Mucosa of gallbladder (tissue), 1 donor: Measurements from ENCODE around the gene FZD8. TPM values are rescaled to one million over a fixed set of nuclear protein-coding genes. Genes with fewer than 3 reads are reported as not detected.

Experiments used
- DNase-seq: peaks from one replicate; pipeline ENCODE4 v3.0.0-alpha.2; 2020; ENCODE audit warnings: low spot score
- total RNA-seq: library from RNA; stranded (reverse); gene quantifications from one replicate; pipeline ENCODE4 v1.2.1, GENCODE V29; 2021
- donor health status: DM: no; HTN: no; CAD: no.

Gene FZD8
- total RNA-seq, 1 donor from 2014 or later: 9.4 TPM

DNA sequence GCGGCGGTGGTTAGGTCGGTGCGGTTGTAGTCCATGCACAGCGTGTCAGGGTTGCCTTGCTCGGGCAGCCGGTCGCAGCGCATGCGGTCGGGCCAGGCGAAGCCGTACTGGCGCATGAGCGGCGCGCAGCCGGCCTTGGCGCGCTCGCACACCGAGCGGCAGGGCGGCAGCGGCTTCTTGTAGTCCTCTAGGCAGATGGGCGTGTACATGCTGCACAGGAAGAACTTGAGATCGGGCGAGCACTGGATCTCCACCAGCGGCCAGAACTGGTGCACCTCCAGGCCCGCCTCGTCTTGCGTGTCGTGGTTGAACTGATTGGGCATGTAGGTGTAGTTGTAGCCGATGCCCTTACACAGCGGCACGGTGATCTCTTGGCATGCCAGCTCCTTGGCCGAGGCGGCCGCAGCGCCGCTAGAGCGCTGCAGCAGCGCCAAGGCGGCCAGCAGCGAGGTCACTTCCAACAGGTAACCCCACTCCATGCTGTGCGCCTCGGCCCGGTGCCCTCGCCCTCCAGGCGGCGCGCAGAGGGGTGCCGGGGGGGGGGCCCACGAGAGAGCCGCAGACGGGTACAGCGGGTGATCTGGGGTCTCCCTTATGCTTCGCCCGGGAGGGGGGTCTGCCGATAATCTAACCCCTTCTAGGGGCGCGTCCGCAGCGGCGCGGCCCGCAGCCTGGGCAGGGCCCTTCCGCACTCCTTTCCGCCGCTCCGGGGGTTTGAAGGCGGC lies 983 bp downstream of the FZD8 start:
- peak; percentile 61 for DNase-seq

DNA sequence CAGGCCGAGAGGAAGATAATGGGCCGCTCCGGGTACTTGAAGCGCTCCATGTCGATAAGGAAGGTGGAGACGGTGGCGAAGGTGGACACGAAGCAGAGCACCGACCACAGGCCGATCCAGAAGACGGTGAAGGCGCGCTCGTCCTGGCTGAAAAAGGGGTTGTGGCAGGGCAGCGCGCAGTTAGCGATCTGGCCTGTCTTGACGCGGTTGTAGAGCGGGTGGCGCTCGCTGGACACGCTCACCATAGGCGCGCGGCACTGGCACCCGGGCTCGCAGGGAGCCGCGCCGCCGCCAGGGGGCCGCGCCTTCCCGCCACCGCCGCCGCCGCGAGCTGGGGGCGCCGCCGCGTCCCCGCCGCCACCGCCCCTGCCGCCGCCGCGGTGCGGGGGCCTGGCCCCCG lies 1.6 kb downstream of the FZD8 start:
- DNase-seq: peak; percentile 68

DNA sequence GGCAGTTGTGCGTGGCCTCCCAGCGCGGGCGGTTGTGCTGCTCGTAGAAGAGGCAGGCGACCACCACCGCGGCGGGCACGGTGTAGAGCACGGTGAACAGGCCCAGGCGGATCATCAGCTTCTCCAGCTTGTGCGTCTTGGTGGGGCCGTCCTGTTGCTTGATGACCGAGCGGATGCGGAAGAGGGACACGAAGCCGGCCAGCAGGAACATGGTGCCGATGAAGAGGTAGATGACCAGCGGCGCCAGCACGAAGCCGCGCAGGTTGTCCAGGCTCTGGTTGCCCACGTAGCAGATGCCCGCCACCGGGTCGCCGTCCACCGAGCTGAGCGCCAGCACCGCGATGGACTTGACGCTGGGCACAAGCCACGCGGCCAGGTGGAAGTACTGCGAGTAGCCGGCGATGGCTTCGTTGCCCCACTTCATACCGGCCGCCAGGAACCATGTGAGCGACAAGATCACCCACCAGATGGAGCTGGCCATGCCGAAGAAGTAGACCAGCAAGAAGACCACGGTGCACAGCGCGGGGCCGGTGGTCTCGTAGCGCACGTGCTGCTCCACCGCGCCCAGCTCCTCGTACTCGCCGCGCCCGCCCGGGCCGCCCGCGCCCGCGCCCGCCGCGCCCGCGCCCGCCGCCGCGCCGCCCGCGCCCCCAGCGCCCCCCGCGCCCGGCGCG lies 2.2 kb downstream of the FZD8 start:
- peak; percentile 18 for DNase-seq

DNA sequence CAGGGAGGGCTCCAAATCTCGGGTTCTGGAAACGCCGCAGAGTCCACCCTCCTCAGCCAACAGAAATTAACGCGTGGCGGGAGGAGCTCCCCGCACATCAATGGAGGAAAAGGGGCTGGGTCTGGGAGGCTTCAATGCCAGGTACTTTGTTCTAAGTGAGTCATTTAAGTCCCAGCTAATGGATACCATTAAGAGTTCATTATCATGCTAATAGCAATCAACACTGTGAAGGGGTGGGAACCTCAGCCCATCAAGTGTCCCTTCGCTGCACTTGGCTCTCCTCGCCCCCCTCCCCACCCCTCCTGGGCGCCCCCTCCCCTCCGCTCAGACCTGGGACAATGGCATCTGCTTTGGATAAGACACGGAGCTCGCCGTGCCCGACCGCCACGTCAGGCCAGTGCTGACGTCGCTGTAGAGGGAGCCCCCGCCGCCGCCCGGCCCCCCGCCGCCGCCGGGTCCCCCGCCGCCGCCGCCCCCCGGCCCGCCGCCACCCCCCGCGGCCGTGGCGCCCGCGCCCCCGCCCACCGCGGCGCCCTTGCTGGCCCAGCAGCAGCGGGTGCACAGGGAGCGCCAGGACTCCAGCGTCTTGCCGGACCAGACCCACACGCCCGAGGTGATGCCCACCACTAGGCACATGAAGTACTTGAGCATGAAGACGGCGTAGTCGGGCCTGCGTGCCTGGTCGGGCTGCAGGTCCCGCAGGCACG lies 2.9 kb downstream of the FZD8 start:
- DNase-seq: no peak

DNA sequence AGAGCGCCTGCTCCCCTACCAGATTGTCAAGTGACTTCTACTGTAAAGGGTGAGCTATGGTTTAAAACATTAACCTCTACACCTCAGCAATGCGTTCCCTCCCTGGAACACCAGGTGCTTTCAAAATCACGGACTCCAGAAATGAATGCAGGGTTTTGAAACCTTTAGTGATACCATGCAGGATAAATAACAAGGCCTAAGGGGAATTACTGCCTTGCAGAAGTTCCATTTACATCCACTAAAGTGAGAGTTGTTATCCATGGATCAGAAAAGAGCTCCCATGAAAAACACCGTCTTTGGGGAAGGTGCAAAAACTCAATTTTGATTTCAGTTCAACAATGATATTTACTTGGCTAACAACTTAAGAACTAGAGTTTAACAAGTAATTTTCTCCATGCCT lies 4.0 kb downstream of the FZD8 start:
- no peak for DNase-seq

DNA sequence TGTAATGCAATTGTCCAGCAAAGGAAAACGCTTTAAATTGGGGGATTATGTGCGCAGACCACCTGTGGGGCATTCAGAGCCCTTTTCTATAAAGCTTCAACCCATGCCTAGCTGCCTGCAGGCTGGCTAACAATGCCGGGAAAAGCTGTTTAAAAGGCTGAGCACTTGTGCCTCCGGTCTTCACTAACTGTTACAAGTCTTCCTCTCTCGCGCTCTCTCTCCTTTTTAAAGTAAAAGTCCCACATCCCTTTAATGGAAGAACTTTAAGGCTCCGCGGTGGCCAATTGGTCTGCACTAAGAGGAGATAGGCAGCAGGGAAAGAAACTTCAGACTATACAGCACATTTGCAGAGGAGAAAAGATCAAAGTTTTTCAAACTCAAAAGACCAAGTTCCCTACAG lies 4.6 kb downstream of the FZD8 start:
- DNase-seq: no peak

DNA sequence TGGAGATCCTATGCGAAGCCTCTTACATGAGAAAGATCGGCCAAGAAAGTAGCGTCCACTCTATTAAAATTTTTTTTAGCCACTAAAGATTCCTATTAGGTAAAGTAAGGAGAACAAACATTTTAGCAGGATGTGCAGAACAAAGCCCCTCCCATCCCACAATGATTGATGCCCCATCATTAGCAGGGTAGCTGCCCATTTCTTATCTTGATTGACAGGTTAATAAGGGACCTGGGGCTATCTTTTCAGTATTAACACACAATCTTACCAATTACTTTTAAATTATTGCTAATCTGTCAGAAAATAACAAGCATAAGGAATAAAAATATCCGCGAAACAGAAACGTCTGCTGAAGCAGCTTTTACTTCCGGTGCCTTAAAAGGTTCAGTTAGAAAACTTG lies 5.1 kb downstream of the FZD8 start:
- DNase-seq: no peak

DNA sequence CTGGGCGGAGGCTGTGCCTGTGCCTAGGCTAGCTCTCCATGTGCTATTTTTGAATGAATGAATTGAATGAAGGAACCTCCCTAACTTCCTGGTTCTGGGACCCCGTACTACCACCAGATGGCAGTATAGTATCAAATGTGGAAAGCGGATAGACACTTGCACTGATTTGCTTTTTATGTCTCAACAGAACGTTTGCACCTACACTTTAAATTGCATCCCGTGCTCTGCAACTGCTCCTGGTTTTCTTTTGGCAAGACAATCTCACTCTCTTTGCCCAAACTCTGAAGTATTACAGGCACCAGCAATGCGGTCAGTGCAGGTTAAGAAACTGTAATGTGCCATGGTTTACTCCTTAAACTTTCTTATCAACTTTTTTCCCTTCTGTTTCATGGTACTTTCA lies 6.5 kb downstream of the FZD8 start:
- DNase-seq: peak; percentile 46

DNA sequence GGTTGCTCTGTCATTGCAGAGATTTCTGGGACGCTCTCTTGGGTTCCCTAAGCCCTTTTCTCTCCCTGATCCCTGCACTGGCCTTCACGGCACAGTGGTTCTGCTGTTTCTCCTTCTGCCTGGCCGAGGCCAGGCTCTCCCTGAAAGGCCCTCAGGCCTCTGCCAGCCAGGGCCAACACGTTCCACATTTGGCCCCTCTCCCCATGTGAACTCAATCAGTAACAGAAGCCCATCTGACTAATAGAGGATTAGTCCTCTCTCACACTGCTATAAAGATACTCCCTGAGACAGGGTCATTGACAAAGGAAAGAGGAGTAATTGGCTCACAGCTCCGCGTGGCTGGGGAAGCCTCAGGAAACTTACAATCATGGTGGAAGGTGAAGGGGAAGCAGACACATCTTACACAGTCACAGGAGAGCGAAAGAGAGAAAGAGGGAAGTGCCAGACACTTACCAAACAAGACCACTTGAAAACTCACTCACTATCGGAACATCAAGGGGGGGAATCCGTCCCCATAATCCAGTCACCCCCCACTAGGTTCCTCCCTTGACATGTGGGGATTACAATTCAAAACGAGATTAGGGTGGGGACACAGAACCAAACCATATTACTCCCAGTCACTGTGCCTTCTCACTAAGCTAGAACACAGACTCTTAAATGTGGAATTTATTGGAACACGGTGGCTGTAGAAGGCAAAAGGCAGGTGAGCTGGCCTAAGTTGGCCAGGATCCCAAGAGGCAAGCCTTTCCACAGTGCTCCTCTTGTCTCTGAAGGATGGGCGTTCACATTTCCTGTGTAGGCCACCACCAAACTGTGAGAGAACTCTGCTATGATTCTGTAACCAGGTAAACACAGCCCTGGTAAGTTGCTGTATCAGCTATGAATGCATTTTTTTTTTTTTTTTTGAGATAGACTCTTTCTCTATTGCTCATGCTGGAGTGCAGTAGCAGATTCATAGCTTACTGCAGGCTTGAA lies 8.8 kb downstream of the FZD8 start:
- DNase-seq: no peak

DNA sequence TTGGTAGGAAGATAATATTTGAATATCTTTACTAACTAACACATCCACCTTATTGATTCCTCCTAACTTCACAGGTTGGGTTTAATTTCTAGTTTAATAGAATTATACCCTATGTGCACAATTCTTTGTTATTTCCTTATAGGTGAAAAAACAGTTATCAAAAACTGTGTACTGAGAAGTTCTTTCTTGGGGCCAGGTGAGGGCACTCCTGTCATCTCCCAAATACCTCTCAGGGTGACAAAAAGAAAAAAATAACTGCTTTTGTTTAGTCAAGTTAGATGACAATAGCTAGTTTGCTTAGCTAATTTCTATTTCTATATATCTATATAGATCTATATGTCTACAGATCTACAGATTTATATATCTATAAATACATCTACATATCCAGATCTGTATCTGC lies 10.1 kb downstream of the FZD8 start:
- DNase-seq: no peak

DNA sequence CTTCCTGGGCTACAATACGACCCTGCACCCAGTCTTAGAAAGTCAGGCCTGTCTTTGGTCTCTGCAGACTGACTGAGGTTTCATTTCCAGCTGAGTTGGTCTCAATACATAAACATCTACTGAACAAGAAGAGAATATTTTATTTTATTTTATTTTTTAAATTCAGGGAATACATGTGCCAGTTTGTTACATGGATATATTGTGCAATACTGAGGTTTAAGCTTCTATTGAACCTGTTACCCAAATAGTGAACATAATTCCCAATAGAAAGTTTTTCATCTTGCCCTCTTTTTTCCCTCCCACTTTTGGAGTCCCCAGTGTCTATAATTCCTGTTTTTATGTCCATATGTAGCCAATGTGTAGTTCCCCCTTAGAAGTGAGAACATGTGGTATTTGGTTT lies 10.7 kb downstream of the FZD8 start:
- no peak for DNase-seq

DNA sequence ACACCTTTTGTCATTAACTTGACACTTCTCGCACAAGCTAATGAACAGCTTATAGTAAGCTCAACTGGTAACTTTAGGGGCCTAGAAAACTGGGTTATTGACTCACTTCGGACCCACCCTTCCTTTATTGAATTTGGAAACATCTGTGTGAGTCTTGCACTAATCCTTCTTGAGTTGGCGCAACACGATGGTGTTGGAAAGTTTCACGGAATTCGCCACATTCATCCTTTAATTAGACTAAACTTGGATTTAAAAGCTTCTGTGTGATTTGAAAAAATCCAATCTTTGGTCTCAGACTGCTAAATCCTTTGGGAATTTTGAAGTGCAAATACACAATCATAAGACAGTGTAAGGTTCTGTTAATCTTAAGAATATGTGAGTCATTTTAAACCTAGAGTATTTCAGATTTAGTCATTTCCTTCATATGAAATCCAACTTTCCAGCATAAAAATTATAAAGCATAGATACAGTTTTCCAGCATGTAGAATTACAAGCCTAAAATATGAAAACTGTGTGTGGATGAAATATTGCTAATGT lies 15.1 kb downstream of the FZD8 start:
- DNase-seq: no peak

DNA sequence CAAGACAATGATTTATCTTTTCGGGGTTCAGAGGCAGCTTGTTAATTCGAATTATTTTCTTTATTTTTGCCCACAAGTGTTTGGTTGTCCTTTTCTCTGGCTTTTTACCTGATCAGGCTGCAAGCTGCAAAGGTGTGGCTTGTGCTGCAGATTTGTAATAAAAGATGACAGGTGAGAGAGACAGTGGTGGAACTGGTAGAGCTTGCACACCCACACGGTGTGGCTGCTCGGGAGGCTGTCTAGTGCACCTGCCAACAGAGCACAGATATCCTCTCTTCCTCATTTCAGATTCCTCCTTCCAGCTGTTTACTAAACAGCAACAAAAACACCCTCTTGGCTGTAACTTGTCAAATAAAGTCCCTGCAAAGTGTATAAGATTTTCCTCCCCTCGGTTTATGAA lies 27.8 kb downstream of the FZD8 start:
- DNase-seq: no peak

DNA sequence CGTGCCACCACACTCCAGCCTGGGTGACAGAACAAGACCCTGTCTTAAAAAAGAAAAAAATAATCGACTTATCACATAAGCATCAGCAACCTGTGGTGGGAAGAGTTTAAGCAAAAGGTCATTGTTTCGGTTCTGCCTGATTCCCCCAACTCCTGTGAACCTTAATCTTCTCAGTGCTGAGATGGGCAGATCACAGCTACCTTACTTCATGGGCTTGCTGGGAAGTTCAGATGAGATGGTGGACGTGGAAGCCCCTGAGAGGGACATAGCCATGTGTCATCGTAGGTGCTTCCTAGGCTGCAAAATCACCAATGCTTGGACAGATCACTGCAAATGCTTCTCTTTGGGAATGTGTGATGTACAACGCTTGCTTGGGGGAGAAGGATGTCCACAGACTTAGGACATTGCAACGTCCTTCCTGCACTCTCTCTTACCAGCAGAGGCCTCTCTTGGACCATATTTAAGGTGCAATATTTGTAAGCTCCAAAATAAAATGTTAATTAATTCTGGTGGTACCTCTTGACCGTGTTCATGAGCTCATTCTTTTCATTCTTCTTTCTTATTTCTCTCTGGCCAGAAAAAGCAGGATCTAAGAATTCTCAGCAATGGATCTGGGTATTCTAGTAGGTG lies 28.4 kb downstream of the FZD8 start:
- no peak for DNase-seq

DNA sequence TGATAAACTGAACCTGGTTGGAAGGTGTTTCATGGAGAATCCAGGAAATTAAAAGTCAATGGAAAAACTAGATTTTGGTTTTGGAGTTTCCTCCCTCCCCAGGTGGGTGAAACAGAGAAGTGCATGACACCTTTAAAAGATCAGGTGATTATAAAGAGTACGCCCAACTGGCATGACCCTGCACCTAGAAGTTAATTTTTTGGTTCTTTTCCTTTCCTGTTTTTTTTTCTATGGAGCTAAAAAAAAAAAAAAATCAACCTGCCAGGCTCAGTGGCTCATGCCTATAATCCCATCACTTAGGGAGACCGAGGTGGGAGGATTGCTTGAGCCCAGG lies 29.0 kb downstream of the FZD8 start:
- DNase-seq: no peak

DNA sequence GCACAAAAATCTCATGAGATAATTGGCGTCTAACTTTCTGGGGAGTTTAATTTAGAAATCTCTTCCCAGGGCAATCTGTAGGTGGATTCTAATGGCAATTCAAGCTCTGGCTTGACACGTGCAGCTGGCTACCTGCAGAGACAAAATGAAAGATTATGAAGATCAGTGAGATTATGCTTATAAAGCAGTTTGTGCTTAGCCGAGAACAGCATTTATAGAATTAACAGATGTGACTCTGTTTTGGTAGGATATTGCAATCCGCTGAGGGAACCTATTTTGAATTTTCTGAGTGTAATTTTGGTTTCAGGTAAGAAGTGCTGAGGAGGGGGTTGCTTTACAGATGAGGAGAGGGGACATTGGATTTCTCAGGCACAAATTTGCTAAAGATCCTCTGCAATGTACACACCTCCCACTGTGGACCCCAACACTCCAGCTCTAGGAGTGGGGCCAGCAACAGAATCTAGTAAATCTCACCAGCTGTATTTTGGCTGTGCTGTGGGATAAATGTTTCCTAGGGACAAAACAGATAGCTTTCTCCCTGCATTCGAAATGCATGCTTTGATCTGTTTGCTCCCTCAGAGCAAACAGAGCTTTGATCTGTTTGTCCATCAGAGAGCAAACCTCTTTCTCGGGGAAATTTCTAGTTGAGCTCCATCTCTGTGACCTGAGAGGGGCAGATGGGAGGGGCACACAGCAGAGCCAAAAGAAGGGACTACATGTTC lies 29.6 kb downstream of the FZD8 start:
- DNase-seq: no peak

DNA sequence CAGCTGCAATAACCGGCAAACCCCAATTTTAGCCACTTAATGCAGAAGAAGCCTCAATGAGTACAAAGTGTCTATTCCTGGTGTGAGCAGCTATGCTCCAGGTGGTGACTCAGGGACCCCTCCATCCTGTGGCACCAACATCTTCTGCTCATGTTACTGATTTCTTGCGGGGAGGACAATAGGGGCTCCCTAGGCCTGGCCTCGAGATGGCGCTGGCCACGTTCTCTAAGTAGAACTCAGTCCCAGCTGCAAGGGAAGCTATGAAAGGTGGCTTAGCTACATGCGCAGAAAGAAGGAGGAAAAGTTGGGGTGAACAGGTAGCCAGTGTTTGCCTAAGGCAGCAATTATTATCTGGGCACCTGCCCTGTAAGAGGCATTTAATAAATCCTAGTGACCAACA lies 30.3 kb downstream of the FZD8 start:
- no peak for DNase-seq

DNA sequence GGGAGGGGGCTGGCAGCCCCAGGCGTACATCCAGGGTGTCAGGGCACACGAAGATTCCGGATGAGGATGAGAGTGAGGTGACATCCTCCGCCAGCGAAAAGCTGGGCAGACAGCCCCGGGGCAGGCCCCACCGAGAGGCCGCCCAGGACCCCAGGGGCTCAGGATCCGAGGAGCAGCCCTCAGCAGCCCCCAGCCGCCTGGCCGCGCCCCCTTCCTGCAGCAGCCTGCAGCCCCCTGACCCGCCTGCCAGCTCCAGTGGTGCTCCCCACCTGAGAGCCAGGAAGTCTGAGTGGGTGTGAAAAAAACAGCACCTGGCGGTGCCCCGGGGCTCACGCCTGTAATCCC lies 33.8 kb downstream of the FZD8 start:
- no peak for DNase-seq

DNA sequence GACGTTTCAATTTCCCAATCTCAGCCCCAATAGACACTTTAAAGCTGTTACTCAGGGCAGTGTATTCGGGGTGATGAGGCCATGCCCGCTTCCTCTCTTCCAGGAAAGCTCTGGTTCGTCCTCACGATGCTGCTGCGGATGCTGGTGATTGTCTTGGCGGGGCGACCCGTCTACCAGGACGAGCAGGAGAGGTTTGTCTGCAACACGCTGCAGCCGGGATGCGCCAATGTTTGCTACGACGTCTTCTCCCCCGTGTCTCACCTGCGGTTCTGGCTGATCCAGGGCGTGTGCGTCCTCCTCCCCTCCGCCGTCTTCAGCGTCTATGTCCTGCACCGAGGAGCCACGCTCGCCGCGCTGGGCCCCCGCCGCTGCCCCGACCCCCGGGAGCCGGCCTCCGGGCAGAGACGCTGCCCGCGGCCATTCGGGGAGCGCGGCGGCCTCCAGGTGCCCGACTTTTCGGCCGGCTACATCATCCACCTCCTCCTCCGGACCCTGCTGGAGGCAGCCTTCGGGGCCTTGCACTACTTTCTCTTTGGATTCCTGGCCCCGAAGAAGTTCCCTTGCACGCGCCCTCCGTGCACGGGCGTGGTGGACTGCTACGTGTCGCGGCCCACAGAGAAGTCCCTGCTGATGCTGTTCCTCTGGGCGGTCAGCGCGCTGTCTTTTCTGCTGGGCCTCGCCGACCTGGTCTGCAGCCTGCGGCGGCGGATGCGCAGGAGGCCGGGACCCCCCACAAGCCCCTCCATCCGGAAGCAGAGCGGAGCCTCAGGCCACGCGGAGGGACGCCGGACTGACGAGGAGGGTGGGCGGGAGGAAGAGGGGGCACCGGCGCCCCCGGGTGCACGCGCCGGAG lies 34.4 kb downstream of the FZD8 start:
- DNase-seq: no peak

DNA sequence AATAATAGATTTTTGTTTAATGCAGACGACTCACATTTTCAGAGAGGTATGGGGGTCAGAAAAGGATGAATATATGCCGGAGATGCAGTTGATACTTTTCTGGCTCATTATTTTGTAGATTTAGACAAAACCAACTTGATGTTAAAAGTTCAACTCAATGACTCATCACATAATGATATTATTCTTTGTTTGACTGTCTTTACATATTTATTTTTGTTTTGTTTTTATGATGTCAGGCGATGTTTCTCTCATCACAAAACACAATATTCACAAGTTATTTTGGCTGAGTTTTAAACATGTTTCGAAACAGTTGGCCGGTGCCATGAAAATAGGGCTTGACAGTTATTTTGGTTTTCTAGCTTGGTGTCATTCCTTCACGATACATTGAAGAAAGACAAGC lies 35.7 kb downstream of the FZD8 start:
- no peak for DNase-seq
